Inflammatory macrophage (primary cell): ENCODE measurements around the gene MYH14.

Experiments
- DNase-seq, 2 donors: peaks; one replicate each; pipeline ENCODE4 v3.0.0-alpha.2; 2020 to 2022

The MYH14 gene

GRCh38 chr19:50300051-50300450 lies 96.6 kb downstream of the MYH14 start:
- peak; percentile 47 to 85 for DNase-seq

GRCh38 chr19:50300814-50301606 lies 97.6 kb downstream of the MYH14 start:
- DNase-seq = peak; percentile 69 to 75

- no peak for DNase-seq
These were observed 98.2 kb downstream of the MYH14 start for GRCh38 chr19:50301607-50301971.

GRCh38 chr19:50303558-50303957 lies 100.1 kb downstream of the MYH14 start:
- no peak for DNase-seq

GRCh38 chr19:50308991-50309390 lies 105.6 kb downstream of the MYH14 start:
- no peak for DNase-seq

GRCh38 chr19:50309396-50310125 lies 106.1 kb downstream of the MYH14 start:
- no peak for DNase-seq

GRCh38 chr19:50310759-50311465 lies 107.5 kb downstream of the MYH14 start:
- no peak for DNase-seq

- no peak for DNase-seq
These were observed 108.6 kb downstream of the MYH14 start for GRCh38 chr19:50311723-50312635.

GRCh38 chr19:50312967-50313811 lies 109.8 kb downstream of the MYH14 start:
- no peak for DNase-seq

GRCh38 chr19:50313812-50314536 lies 110.6 kb downstream of the MYH14 start:
- no peak for DNase-seq

- no peak for DNase-seq
These were observed 111.6 kb downstream of the MYH14 start for GRCh38 chr19:50314724-50315708.

- peak in 1 of 2 donors; percentile 21 for DNase-seq
These were observed 112.5 kb downstream of the MYH14 start for GRCh38 chr19:50315773-50316448.

- no peak for DNase-seq
These were observed 113.7 kb downstream of the MYH14 start for GRCh38 chr19:50317115-50317514.

GRCh38 chr19:50318438-50318837 lies 115.0 kb downstream of the MYH14 start:
- no peak for DNase-seq

GRCh38 chr19:50319156-50319555 lies 115.7 kb downstream of the MYH14 start:
- no peak for DNase-seq

GRCh38 chr19:50320051-50320450 lies 116.6 kb downstream of the MYH14 start:
- DNase-seq = no peak

- no peak for DNase-seq
These were observed 117.2 kb downstream of the MYH14 start for GRCh38 chr19:50320596-50320995.

GRCh38 chr19:50321831-50322230 lies 118.4 kb downstream of the MYH14 start:
- DNase-seq = no peak

- no peak for DNase-seq
These were observed 118.8 kb downstream of the MYH14 start for GRCh38 chr19:50322234-50322633.
